ENCODE results near the gene VAMP4.

VAMP4 gene

DNA sequence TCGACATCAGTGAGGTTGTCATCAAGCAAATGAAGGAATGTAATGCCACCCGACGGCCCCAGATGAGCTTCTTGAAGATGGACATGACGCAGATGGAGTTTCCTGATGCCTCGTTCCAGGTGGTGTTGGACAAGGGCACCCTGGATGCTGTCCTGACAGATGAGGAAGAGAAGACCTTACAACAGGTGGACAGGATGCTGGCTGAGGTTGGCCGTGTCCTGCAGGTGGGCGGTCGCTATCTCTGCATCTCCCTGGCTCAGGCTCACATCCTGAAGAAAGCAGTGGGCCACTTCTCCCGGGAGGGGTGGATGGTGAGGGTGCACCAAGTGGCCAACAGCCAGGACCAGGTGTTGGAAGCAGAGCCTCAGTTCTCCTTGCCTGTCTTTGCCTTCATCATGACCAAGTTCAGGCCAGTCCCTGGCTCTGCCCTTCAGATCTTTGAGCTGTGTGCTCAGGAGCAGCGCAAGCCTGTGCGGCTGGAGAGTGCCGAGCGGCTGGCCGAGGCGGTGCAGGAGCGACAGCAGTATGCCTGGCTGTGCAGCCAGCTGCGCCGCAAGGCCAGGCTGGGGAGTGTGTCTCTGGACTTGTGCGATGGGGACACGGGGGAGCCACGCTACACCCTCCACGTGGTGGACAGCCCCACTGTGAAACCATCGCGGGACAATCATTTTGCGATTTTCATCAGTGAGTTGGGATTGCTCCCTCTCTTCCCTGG is 42.1 kb upstream of the VAMP4 start:
- no peak overlapping the region for H3K4me3 ChIP-seq (ENCODE audit: low read length)
- DNase-seq = no peak
- H3K27ac ChIP-seq (ENCODE audit: low read length) = peak overlapping the region; percentile 31; the same call in 1 of the 2 replicates
- H4K20me1 ChIP-seq (ENCODE audit: insufficient read depth, low read length) = no peaks in the 10 kb centered on the region
- H2AFZ ChIP-seq (ENCODE audit: low read length) = no peak overlapping the region
- peaks cover 35% of the 10 kb centered on the region for H3K4me1 ChIP-seq (ENCODE audit: low read length)
- H3K79me2 ChIP-seq (ENCODE audit: low read length) = peaks cover 56% of the 10 kb centered on the region
- peaks cover 9% of the 10 kb centered on the region; the same call in 1 of the 2 replicates for H3K36me3 ChIP-seq (replicated peaks; ENCODE audit: insufficient read depth, low read length)
- H3K9me3 ChIP-seq (replicated peaks; ENCODE audit: insufficient read depth, low read length) = no peaks in the 10 kb centered on the region
- H3K4me2 ChIP-seq (ENCODE audit: low read depth, low read length) = peak overlapping the region; percentile 58; the same call in 1 of the 2 replicates
- no peak overlapping the region for H3K9ac ChIP-seq (ENCODE audit: low read length)
- no peaks in the 10 kb centered on the region for H3K9me2 ChIP-seq (replicated peaks; ENCODE audit: insufficient read depth, low read length)
- H3K27me3 ChIP-seq (replicated peaks; ENCODE audit: insufficient read depth, low read length) = no peaks in the 10 kb centered on the region
- TF ChIP-seq, protein P1, sequence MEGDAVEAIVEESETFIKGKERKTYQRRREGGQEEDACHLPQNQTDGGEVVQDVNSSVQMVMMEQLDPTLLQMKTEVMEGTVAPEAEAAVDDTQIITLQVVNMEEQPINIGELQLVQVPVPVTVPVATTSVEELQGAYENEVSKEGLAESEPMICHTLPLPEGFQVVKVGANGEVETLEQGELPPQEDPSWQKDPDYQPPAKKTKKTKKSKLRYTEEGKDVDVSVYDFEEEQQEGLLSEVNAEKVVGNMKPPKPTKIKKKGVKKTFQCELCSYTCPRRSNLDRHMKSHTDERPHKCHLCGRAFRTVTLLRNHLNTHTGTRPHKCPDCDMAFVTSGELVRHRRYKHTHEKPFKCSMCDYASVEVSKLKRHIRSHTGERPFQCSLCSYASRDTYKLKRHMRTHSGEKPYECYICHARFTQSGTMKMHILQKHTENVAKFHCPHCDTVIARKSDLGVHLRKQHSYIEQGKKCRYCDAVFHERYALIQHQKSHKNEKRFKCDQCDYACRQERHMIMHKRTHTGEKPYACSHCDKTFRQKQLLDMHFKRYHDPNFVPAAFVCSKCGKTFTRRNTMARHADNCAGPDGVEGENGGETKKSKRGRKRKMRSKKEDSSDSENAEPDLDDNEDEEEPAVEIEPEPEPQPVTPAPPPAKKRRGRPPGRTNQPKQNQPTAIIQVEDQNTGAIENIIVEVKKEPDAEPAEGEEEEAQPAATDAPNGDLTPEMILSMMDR (IDR thresholded peaks at IDR 0.05; ENCODE audit: low read length) = no peak
- TF ChIP-seq EZH2 (optimal IDR thresholded peaks at IDR 0.05; ENCODE audit: low read depth, low read length) (no peak), EZH2phosphoT487 (IDR thresholded peaks at IDR 0.05; ENCODE audit: low read length) (no peak)
- H3F3A ChIP-seq (ENCODE audit: insufficient read depth, low read length) = peaks cover 26% of the 10 kb centered on the region

DNA sequence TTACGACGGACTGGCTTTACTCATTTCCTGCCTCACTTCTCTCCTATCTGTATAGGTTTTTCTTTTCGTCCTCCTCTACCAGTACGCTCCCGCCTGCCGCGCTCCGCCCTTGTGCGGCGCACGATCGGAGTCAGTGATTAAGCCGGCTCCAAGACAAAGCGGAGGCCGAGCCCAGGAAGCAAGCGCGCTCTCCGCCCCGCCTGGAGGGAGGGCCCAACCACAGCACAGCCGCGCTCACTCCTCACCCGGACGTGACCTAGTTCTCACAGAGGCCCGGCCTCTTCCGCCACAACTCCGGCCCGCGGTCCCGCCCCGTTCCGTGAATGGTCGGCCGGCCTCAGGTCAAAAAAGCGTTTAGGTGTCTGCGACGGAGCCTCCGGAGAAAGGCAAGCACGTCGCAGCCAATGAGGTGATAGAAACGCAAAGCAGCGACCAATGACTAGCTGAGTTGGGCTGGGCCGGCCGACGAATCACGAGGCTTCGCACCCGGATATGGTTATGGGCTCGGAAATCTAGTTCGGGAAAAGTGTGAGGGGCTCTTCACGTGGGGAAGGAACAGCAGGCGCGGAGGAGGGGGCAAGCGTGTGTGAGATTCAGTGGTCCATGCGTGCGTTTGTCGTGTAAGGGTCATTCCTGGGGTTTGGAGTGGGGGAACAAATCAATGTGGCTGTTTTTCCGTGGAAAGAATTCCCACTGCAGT is 39.5 kb upstream of the VAMP4 start, which contains the start of gene METTL13:
Gene METTL13, plus strand, starts transcription at position 485 of the 700 bp plus-strand sequence. CDS start 308 bp downstream, outside the sequence.
- H2AFZ ChIP-seq (ENCODE audit: low read length) = peak within 1 kb of the TSS; percentile 93
- H3K27me3 ChIP-seq (replicated peaks; ENCODE audit: insufficient read depth, low read length) = no peaks in the 10 kb centered on the region
- peak within 1 kb of the TSS; percentile 90 for H3K4me3 ChIP-seq (ENCODE audit: low read length)
- no peaks in the 10 kb centered on the region for H3K9me3 ChIP-seq (replicated peaks; ENCODE audit: insufficient read depth, low read length)
- no peaks in the 10 kb centered on the region; the same call in 1 of the 2 replicates for H3K36me3 ChIP-seq (replicated peaks; ENCODE audit: insufficient read depth, low read length)
- no peaks in the 10 kb centered on the region for H3K9me2 ChIP-seq (replicated peaks; ENCODE audit: insufficient read depth, low read length)
- H3K4me1 ChIP-seq (ENCODE audit: low read length) = peaks cover 35% of the 10 kb centered on the region
- peaks cover 43% of the 10 kb centered on the region for H3K79me2 ChIP-seq (ENCODE audit: low read length)
- peaks cover 26% of the 10 kb centered on the region for H3F3A ChIP-seq (ENCODE audit: insufficient read depth, low read length)
- H3K9ac ChIP-seq (ENCODE audit: low read length) = peak within 1 kb of the TSS; percentile 68
- peak within 1 kb of the TSS; percentile 77 for H3K27ac ChIP-seq (ENCODE audit: low read length)
- H4K20me1 ChIP-seq (ENCODE audit: insufficient read depth, low read length) = no peaks in the 10 kb centered on the region
- peak; percentile 100 for DNase-seq
- no peak for TF ChIP-seq EZH2 (optimal IDR thresholded peaks at IDR 0.05; ENCODE audit: low read depth, low read length)
- TF ChIP-seq, protein P1 (IDR thresholded peaks at IDR 0.05; ENCODE audit: low read length) = no peak; the same call in 1 of the 2 replicates
- TF ChIP-seq EZH2phosphoT487 (IDR thresholded peaks at IDR 0.05; ENCODE audit: low read length) = no peak
- H3K4me2 ChIP-seq (ENCODE audit: low read depth, low read length) = peak within 1 kb of the TSS; percentile 92

DNA sequence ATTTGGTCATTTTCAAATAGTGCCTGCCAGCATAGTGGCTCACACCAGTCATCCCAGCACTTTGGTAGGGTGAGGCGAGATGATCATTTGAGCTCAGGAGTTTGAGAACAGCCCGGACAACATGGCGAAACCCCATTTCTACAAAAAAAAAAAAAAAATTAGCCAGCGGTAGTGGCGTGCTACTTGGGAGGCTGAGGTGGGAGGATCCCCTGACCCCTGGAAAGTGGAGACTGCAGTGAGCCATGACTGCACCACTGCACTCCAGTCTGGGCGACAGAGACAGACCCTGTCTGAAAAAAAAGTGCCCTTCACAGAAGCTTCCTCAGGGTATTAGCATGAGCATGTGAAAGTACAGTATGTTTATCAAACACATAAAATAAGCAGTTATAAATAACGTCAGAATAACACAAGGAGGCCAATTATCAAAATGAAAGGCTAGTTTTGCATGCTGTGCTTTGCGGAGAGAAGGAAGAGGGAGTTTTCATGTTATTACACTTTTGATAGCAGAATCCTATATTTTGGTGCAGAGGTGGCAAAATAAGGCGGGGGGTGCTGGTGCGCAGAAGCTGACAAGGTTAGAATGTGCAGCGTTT is 38.8 kb upstream of the VAMP4 start:
- peaks cover 26% of the 10 kb centered on the region for H3F3A ChIP-seq (ENCODE audit: insufficient read depth, low read length)
- TF ChIP-seq, protein P1 (IDR thresholded peaks at IDR 0.05; ENCODE audit: low read length) = peak; percentile 7; the same call in 1 of the 2 replicates
- no peak for TF ChIP-seq EZH2 (optimal IDR thresholded peaks at IDR 0.05; ENCODE audit: low read depth, low read length)
- H3K4me2 ChIP-seq (ENCODE audit: low read depth, low read length) = peak overlapping the region; percentile 92
- H3K27me3 ChIP-seq (replicated peaks; ENCODE audit: insufficient read depth, low read length) = no peaks in the 10 kb centered on the region
- peak overlapping the region; percentile 63 for H3K9ac ChIP-seq (ENCODE audit: low read length)
- no peaks in the 10 kb centered on the region for H4K20me1 ChIP-seq (ENCODE audit: insufficient read depth, low read length)
- H3K9me3 ChIP-seq (replicated peaks; ENCODE audit: insufficient read depth, low read length) = no peaks in the 10 kb centered on the region
- H3K9me2 ChIP-seq (replicated peaks; ENCODE audit: insufficient read depth, low read length) = no peaks in the 10 kb centered on the region
- peaks cover 35% of the 10 kb centered on the region for H3K4me1 ChIP-seq (ENCODE audit: low read length)
- H2AFZ ChIP-seq (ENCODE audit: low read length) = peak overlapping the region; percentile 90
- peak overlapping the region; percentile 77 for H3K27ac ChIP-seq (ENCODE audit: low read length)
- H3K79me2 ChIP-seq (ENCODE audit: low read length) = peaks cover 37% of the 10 kb centered on the region
- H3K4me3 ChIP-seq (ENCODE audit: low read length) = peak overlapping the region; percentile 90
- peak; percentile 35 for DNase-seq
- H3K36me3 ChIP-seq (replicated peaks; ENCODE audit: insufficient read depth, low read length) = no peaks in the 10 kb centered on the region

All from MM.1S (cell line).